Measurements from ENCODE around the gene ZDHHC11.
"Not testable (repeated sequence)": the region's sequence is repeated elsewhere in the genome, so short reads cannot be mapped to it uniquely, and the experiment has no call there.

- TF ChIP-seq, protein P1, sequence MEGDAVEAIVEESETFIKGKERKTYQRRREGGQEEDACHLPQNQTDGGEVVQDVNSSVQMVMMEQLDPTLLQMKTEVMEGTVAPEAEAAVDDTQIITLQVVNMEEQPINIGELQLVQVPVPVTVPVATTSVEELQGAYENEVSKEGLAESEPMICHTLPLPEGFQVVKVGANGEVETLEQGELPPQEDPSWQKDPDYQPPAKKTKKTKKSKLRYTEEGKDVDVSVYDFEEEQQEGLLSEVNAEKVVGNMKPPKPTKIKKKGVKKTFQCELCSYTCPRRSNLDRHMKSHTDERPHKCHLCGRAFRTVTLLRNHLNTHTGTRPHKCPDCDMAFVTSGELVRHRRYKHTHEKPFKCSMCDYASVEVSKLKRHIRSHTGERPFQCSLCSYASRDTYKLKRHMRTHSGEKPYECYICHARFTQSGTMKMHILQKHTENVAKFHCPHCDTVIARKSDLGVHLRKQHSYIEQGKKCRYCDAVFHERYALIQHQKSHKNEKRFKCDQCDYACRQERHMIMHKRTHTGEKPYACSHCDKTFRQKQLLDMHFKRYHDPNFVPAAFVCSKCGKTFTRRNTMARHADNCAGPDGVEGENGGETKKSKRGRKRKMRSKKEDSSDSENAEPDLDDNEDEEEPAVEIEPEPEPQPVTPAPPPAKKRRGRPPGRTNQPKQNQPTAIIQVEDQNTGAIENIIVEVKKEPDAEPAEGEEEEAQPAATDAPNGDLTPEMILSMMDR (conservative IDR thresholded peaks at IDR 0.05; ENCODE audit: low read depth in 2 of 2) = not testable (repeated sequence)
- TF ChIP-seq JUNB (IDR thresholded peaks at IDR 0.05; ENCODE audit: unreplicated experiment); STAT1 (IDR thresholded peaks at IDR 0.05; ENCODE audit: unreplicated experiment); POLR2AphosphoS5 (IDR thresholded peaks at IDR 0.05; ENCODE audit: low read depth); REST (IDR thresholded peaks at IDR 0.05; ENCODE audit: unreplicated experiment); CREB1 (CRISPR knock-in tag; IDR thresholded peaks at IDR 0.05; ENCODE audit: low read depth); EZH2phosphoT487 (IDR thresholded peaks at IDR 0.05; ENCODE audit: unreplicated experiment); EZH2 (IDR thresholded peaks at IDR 0.05; ENCODE audit: low read depth, unreplicated experiment); ZNF331 (CRISPR knock-in tag; IDR thresholded peaks at IDR 0.05; ENCODE audit: low read depth); ZNF114 (CRISPR knock-in tag; IDR thresholded peaks at IDR 0.05): not testable (repeated sequence)
Measured at GRCh38 chr5:778421-778820, 72.4 kb downstream of the ZDHHC11 start.
